Activated T-cell treated with anti-CD3 and anti-CD28 coated beads, Interleukin-2, amount 50 U/mL, for 24 hours (primary cell): Measurements from ENCODE around the gene TCF21.
"Not testable (repeated sequence)": the region's sequence is repeated elsewhere in the genome, so short reads cannot be mapped to it uniquely, and the experiment has no call there.

Source experiments
- DNase-seq: peaks from one replicate; pipeline ENCODE4 v3.0.0-alpha.2; 2020
- H3K27ac Mint-ChIP-seq: 2 replicates; pipeline ENCODE4 v1.8.0; 2020; ENCODE audit warnings: mild to moderate bottlenecking, mixed read lengths
- H3K27me3 Mint-ChIP-seq: 2 replicates; pipeline ENCODE4 v1.8.0; 2020; ENCODE audit warnings: mixed read lengths
- H3K36me3 Mint-ChIP-seq: 2 replicates; pipeline ENCODE4 v1.8.0; 2020; ENCODE audit warnings: low read depth, mixed read lengths
- H3K4me1 Mint-ChIP-seq: 2 replicates; pipeline ENCODE4 v1.8.0; 2020; ENCODE audit warnings: low read depth, mixed read lengths
- H3K4me3 Mint-ChIP-seq: 2 replicates; pipeline ENCODE4 v1.8.0; 2020; ENCODE audit warnings: mild to moderate bottlenecking, moderate library complexity, mixed read lengths
- H3K9me3 Mint-ChIP-seq: 2 replicates; pipeline ENCODE4 v1.8.0; 2020; ENCODE audit warnings: mixed read lengths

Gene TCF21

DNA sequence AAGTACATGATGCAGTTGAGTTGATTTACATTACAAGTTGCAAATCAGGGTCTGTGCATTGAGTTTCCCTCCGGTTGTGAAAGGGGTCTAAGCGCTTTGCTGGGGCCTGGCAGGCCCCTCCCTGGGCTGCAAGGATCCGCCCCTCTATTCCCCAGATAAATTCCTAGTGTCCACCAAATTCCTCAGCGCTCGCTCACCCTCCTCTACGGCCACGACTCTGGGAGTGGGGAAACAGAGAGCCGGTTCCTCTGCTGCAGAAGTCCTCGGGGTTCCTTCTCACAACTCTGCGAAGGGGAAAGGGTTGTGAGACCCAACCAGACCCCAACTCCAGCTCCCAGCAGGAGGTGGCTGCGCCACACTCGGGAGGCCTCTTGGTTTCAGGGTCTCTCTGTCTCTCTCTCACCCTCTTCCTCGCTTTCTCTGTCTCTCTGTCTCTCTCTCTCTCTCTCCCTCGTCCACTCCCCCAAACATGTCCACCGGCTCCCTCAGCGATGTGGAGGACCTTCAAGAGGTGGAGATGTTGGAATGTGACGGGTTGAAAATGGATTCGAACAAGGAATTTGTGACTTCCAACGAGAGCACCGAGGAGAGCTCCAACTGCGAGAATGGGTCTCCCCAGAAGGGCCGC is at the start of gene TCF21:
Gene TCF21, plus strand, starts transcription at position 185 of the 628 bp plus-strand sequence. Its CDS starts 285 bp downstream, at position 470.
- Mint-ChIP-seq H3K27ac (no peak within 1 kb of the TSS), H3K36me3 (no peaks in the 10 kb centered on the region), H3K27me3 (peaks cover 92% of the 10 kb centered on the region), H3K4me3 (peak within 1 kb of the TSS; percentile 38), H3K9me3 (no peaks in the 10 kb centered on the region), H3K4me1 (peaks cover 44% of the 10 kb centered on the region)
- no peak for DNase-seq

DNA sequence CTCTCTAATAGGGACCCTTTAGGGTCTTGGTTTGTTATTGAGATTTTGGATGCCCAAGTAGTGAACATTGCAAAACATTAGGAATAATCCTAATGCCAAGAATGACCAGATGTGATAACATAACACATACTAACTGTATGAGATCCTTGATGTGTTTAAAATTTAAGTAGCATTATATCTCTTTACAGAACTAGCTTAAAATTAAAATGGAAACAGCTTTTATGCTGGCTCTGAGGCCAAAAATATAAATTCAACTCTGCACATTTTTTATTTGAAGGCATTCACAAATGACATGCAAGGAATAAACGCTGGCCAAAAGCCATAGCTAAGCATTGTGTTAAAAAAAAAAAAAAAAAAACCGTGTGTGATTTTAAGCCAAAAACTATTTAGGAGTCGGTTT is 47.7 kb upstream of the TCF21 start:
- Mint-ChIP-seq H3K9me3 (no peaks in the 10 kb centered on the region), H3K27ac (no peak overlapping the region), H3K4me1 (peaks cover 6% of the 10 kb centered on the region), H3K27me3 (peaks cover 45% of the 10 kb centered on the region), H3K36me3 (no peaks in the 10 kb centered on the region), H3K4me3 (no peak overlapping the region)
- no peak for DNase-seq

DNA sequence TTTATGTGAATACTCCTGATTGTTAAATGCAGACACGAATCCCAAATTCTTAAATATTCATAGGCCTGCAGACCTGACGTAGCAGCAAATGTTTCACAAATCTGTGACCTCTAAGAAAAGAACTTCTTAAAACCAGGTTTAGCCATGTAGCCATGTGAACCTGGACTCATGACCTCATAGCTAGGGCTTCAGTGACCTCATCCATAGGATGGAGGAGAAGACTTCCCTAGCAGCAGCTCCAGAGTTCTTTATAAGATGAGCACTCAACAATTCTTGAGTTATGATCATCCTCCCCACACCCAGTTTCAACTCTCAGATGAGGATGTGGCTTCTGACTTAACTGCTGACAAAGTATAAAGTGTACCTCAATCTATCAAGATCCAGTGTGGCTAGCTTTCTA is 45.8 kb upstream of the TCF21 start:
- H3K9me3 Mint-ChIP-seq = no peaks in the 10 kb centered on the region

DNA sequence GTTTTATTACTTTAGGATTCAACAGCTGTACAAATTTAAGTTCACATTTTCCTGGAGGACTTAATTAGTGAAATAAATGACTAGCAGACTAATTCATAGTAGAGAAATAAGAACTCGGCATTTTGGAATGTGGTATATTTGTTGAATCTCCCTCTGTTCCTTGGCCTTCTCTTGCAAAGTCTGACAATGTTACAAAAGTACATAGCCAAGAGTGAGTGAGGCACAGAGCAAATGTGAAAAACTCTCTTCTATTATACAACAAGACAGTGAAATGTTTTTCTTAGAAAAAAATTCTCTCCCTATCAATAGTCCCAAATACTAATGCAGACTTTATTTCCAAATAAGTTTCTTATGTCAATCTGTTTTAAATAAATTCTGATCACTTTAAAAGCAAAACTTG is 44.2 kb upstream of the TCF21 start:
- Mint-ChIP-seq H3K27me3 (peaks cover 37% of the 10 kb centered on the region), H3K36me3 (no peaks in the 10 kb centered on the region), H3K4me3 (no peak overlapping the region), H3K27ac (no peak overlapping the region), H3K9me3 (no peaks in the 10 kb centered on the region), H3K4me1 (no peaks in the 10 kb centered on the region)
- DNase-seq = no peak

More for the DNA sequence above, 45.8 kb upstream of the TCF21 start:
- Mint-ChIP-seq H3K4me3 (no peak overlapping the region), H3K4me1 (peaks cover 2% of the 10 kb centered on the region), H3K36me3 (no peaks in the 10 kb centered on the region), H3K27ac (no peak overlapping the region), H3K27me3 (peaks cover 45% of the 10 kb centered on the region)
- DNase-seq = no peak

DNA sequence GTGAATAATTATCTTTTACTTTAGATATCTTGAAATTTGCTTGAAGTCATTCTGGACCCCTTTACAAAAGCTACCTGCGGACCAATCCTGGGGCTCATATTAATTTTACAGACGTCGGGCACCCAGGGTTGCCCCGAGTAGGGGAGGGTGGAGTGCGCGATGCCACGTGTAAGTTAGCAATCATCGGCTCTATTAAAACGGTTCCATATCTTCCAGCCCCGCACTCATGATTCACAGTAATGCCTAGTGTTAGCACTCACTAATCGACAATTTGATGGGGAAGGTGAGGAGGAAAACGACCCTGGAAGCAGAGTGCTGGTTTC is 34.9 kb upstream of the TCF21 start:
- Mint-ChIP-seq H3K27ac (no peak overlapping the region), H3K36me3 (no peaks in the 10 kb centered on the region), H3K4me3 (no peak overlapping the region), H3K4me1 (peaks cover 15% of the 10 kb centered on the region), H3K9me3 (no peaks in the 10 kb centered on the region), H3K27me3 (peaks cover 72% of the 10 kb centered on the region)
- no peak for DNase-seq

DNA sequence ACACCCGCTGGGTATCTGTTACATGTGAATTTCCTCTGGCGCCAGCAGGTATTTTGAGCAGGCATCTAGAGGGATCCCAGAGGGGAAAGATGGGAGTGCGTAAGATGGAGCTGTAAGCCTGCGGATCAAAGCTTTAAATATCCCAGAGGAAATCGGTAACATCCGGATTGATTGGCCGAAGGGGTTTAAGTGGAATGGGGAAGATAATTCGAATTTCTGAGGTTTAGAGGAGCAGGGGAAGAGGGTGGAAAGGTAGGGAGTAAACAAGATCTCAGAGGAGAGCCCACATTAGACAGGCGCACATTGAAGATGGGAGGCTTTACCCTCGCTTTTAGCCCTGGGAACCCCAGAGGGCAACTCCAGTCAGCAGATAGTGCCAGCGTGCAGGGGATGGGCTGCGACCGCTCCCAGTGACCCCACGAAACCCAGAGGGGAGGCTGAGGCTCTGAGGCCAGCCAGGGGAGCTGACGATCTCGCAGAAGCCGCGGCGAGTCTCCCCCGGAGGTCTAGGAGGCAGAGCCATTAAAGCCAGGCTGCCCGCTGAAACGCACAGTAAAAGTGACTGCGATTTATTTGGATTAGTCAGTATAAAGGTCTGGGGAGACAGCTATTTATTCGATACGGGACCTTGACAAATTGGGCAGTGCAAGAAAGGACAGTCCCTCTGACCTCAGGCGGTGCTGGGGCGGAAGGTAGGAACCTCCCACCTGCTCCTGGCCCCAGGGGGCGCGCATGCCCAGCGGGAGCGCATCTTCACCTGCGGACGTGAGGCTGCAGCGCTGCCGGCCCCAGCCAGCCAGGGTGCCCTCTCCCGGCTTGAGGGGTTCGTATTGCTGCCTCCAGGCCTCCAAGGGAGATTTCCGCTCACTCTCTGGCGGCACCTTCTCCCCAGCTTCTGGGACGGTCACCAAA is 34.3 kb upstream of the TCF21 start:
- DNase-seq = no peak
- Mint-ChIP-seq H3K9me3 (peaks cover 2% of the 10 kb centered on the region), H3K27ac (no peak overlapping the region), H3K4me3 (no peak overlapping the region), H3K4me1 (peaks cover 15% of the 10 kb centered on the region), H3K36me3 (no peaks in the 10 kb centered on the region), H3K27me3 (peaks cover 75% of the 10 kb centered on the region)

DNA sequence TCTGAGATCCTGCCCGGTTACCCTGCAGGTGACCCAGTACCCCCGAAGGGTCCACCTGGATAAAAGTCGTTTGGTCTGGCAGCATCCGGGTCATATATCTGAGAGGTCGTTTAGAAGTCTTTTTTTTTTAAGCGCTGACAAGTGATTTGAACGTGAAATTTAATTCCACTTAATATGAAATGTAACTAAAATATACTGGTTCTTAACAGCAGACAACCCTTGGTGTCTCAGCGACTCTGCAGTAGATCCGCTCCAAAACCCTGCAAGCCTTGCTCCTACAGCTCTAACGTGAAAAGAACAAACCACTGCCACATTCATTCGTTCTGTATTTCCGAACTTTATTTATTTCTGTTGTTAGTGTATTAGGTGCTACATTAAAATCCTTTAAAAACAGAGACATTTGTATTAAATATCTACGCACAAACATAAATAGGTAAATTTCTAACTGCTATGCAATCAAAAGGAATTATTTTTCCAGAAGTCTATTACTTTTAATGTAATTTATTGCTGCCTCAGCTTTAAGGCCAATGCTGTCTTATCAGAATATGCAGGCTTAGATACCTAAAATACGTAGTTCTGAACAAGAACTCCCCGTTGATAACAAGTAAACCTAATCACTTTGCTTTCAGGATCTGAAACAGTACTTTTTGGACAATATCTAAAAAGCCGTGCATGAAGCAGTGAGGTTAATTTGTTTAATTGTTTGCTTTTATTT is 33.5 kb upstream of the TCF21 start:
- no peaks in the 10 kb centered on the region for H3K36me3 Mint-ChIP-seq
- H3K27me3 Mint-ChIP-seq = peaks cover 74% of the 10 kb centered on the region
- no peak overlapping the region for H3K27ac Mint-ChIP-seq
- H3K4me3 Mint-ChIP-seq = no peak overlapping the region
- peaks cover 15% of the 10 kb centered on the region for H3K4me1 Mint-ChIP-seq
- no peak for DNase-seq
- H3K9me3 Mint-ChIP-seq = peaks cover 2% of the 10 kb centered on the region

DNA sequence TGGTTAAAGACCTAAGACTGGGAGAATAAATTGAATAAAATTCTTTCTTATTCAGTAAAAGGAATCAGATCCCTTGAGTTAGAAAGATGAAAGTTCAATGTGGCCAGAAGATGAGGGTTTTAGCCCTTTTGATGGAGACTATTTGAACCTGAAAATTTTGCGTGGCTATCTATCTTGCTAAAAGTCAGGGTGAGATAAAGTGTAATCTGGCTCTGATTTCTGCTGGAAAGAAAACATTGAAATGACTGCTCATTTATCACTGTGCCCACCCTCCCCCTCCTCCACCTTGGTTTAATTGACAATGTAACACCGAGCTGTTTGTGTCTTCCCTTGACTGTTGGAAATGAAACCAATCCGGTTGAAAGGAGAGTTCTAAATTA is 32.9 kb upstream of the TCF21 start:
- no peak for DNase-seq
- Mint-ChIP-seq H3K9me3 (peaks cover 2% of the 10 kb centered on the region), H3K4me1 (peaks cover 15% of the 10 kb centered on the region), H3K27me3 (peaks cover 74% of the 10 kb centered on the region), H3K36me3 (no peaks in the 10 kb centered on the region), H3K27ac (no peak overlapping the region), H3K4me3 (no peak overlapping the region)

DNA sequence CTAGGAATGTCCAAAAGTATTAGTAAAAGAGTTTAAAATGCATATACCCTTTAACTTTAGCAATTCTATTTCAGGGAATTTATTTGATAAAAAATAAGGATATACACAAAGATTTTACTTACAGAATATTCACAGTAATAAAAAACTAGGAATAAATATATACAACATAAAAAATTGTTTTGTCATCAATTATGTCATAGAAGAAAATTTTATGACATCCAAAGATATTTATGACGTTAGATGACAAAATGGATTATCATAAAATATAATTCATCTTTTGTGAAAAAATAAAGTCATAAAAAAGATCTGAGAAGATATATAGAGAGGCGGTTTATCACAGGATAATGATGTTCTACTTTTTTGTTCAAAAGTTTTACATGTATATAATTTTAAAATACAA is 32.0 kb upstream of the TCF21 start:
- Mint-ChIP-seq H3K36me3 (no peaks in the 10 kb centered on the region), H3K27ac (no peak overlapping the region), H3K4me3 (no peak overlapping the region), H3K9me3 (peaks cover 6% of the 10 kb centered on the region), H3K4me1 (peaks cover 15% of the 10 kb centered on the region), H3K27me3 (peaks cover 75% of the 10 kb centered on the region)
- DNase-seq = no peak

DNA sequence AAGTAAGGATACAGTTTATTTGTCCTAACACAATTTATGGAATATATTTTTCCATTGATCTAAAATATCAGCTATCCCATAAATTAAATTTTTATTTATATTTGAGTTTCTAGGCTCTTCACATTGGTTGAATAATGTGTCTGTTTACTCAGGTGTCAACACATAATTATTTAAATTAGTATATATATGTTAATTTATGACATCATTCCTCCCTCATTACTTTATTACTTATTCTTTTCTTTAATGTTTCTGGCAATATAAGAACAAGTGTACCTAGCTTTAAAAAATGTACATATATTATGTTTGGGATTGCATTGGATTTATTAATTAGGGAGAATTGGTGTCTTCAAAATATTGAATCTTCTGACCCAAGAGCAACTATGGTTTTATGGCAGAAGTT is 31.2 kb upstream of the TCF21 start:
- H3K4me1 Mint-ChIP-seq = peaks cover 15% of the 10 kb centered on the region
- H3K4me3 Mint-ChIP-seq = no peak overlapping the region
- no peaks in the 10 kb centered on the region for H3K36me3 Mint-ChIP-seq
- peaks cover 75% of the 10 kb centered on the region for H3K27me3 Mint-ChIP-seq
- DNase-seq = no peak
- H3K27ac Mint-ChIP-seq = no peak overlapping the region
- peaks cover 14% of the 10 kb centered on the region for H3K9me3 Mint-ChIP-seq

DNA sequence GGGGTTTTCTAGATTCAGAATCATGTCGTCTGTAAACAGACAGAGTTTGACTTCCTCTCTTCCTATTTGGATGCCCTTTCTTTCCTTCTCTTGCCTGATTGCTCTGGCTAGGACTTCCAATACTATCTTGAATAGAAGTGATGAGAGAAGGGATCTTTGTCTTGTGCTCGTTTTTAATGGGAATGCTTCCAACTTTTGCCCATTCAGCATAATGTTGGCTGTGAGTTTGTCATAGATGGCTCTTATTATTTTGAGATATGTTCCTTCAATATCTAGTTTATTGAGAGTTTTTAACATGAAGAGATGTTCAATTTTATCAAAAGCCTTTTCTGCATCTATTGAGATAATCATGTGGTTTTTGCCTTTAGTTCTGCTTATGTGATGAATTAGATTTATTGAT is 27.6 kb upstream of the TCF21 start:
- not testable (repeated sequence) for H3K4me1 Mint-ChIP-seq, H3K4me3 Mint-ChIP-seq, H3K36me3 Mint-ChIP-seq, H3K27ac Mint-ChIP-seq, DNase-seq
- peaks cover 25% of the 10 kb centered on the region for H3K9me3 Mint-ChIP-seq
- peaks cover 69% of the 10 kb centered on the region for H3K27me3 Mint-ChIP-seq

DNA sequence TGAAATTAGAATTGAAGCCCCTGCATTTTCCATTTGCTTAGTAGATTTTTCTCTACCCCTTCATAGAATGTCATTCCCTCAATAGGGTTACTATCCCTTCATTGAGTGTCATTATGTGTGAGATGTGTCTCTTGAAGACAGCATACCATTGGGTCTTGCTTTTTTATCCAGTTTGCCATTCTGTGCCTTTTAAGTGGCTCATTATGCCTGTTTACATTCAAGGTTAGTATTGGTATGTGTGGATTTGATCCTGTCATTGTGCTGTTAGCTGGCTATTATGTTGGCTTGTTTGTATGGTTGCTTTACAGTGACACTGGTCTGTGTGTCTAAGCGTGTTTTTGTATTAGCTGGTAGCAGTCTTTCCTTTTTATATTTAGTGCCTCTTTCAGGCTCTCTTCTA is 25.7 kb upstream of the TCF21 start:
- no peaks in the 10 kb centered on the region for H3K36me3 Mint-ChIP-seq
- peaks cover 25% of the 10 kb centered on the region for H3K9me3 Mint-ChIP-seq
- no peaks in the 10 kb centered on the region for H3K4me1 Mint-ChIP-seq
- H3K4me3 Mint-ChIP-seq = no peak overlapping the region
- H3K27ac Mint-ChIP-seq = no peak overlapping the region
- no peak for DNase-seq
- peaks cover 70% of the 10 kb centered on the region for H3K27me3 Mint-ChIP-seq

DNA sequence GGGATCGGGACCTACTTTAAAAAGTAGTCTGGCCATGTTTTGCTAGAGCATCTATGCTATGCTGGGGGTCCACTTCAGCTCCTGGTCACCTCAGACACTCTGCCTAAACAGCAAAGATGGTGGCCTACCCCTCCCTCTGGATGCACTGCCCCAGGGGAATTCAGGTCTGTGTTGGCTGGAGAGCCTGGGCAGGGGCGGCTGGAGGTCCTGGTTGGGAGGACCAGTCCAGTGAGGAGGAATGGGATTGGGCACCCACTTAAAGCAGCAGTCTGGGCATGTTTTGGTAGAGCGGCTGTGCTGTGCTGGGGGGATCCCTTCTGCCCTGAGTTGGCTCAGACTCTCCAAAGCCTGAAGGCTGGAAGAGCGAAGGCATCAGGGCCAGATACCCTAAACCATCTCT is 23.2 kb upstream of the TCF21 start:
- H3K27me3 Mint-ChIP-seq = peaks cover 67% of the 10 kb centered on the region
- H3K4me3 Mint-ChIP-seq = no peak overlapping the region
- no peaks in the 10 kb centered on the region for H3K4me1 Mint-ChIP-seq
- no peaks in the 10 kb centered on the region for H3K36me3 Mint-ChIP-seq
- no peak overlapping the region for H3K27ac Mint-ChIP-seq
- no peak for DNase-seq
- H3K9me3 Mint-ChIP-seq = peaks cover 23% of the 10 kb centered on the region

DNA sequence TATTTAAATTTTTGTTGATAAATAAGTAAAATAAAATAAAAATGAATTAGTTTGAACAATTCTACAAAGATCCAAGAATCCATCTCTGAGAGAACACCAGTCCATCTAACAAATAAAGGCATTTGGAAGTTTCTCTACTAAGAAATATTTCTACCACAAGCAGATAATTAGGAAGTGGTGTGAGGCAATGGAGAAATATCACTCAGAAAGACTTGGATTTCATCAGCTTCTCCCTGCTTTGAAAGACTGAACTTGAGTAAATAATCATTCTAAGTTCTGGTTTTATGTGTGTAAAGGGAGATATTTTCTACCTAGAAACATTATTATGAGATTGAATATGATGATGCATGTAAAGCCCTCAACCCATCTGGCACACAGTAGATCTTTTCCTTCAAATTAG is 17.8 kb upstream of the TCF21 start:
- no peak overlapping the region for H3K4me3 Mint-ChIP-seq
- peaks cover 48% of the 10 kb centered on the region for H3K27me3 Mint-ChIP-seq
- no peaks in the 10 kb centered on the region for H3K36me3 Mint-ChIP-seq
- no peak for DNase-seq
- H3K4me1 Mint-ChIP-seq = no peaks in the 10 kb centered on the region
- H3K27ac Mint-ChIP-seq = no peak overlapping the region
- no peaks in the 10 kb centered on the region for H3K9me3 Mint-ChIP-seq

DNA sequence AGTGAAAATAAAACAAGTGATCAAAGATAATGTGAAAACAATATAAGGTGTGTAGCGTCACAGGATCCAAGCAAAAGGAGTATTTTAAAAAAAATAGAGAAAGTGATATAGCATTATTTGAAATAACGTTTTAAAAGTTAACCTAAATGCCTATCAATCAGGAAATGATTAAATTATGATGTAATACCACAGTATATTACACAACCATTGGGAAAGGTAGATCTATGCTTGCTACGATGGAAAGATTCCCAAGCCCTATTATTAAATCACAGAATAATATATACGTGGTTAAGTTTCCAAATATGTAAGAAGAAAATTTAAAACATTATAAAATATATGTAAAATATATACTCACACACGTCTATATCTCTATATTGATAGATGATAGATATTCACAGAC is 15.4 kb upstream of the TCF21 start:
- H3K27ac Mint-ChIP-seq = no peak overlapping the region
- peaks cover 53% of the 10 kb centered on the region for H3K27me3 Mint-ChIP-seq
- no peaks in the 10 kb centered on the region for H3K9me3 Mint-ChIP-seq
- no peak overlapping the region for H3K4me3 Mint-ChIP-seq
- DNase-seq = no peak
- H3K4me1 Mint-ChIP-seq = no peaks in the 10 kb centered on the region
- H3K36me3 Mint-ChIP-seq = no peaks in the 10 kb centered on the region
